ENCODE results near the gene SF3A1.

DNA sequence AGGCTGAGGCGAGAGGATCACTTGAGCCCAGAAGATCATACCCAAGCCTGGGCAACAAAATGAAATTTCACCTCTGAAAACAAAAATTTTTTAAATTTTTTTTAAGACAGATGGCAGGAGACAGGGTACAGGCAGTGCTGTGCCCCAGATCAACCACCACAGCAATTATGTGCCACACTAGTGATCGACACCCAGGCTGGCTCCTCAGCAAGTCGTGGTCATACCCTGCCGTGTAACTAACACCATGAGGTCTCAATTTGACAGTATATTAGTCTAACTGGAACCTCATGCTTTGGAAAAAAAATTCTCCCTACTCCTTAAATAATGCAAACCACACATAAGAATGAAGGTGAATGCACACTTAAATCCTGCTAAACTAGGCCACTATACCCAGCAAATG is 8.3 kb downstream of the SF3A1 start:
- TF ChIP-seq, protein P1, sequence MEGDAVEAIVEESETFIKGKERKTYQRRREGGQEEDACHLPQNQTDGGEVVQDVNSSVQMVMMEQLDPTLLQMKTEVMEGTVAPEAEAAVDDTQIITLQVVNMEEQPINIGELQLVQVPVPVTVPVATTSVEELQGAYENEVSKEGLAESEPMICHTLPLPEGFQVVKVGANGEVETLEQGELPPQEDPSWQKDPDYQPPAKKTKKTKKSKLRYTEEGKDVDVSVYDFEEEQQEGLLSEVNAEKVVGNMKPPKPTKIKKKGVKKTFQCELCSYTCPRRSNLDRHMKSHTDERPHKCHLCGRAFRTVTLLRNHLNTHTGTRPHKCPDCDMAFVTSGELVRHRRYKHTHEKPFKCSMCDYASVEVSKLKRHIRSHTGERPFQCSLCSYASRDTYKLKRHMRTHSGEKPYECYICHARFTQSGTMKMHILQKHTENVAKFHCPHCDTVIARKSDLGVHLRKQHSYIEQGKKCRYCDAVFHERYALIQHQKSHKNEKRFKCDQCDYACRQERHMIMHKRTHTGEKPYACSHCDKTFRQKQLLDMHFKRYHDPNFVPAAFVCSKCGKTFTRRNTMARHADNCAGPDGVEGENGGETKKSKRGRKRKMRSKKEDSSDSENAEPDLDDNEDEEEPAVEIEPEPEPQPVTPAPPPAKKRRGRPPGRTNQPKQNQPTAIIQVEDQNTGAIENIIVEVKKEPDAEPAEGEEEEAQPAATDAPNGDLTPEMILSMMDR (conservative IDR thresholded peaks at IDR 0.05 in 1 of 2, IDR thresholded peaks at IDR 0.05 in 1 of 2; ENCODE audit: low read depth in 1 of 2, low read length in 2 of 2), result no peak
- no peak for TF ChIP-seq EZH2 (IDR thresholded peaks at IDR 0.05; ENCODE audit: low read length, missing control alignments)

Measured in fibroblast of lung (primary cell).